HG03378 (cell line): ENCODE results near the gene MCL1.

Experiments used
- ATAC-seq: cut with Tn5 transposase; IDR thresholded peaks from one replicate; pipeline ENCODE4 v1.9.1; 2021; ENCODE audit warnings: mild to moderate bottlenecking, moderate library complexity; ENCODE audit not compliant: unreplicated experiment

The MCL1 gene

DNA sequence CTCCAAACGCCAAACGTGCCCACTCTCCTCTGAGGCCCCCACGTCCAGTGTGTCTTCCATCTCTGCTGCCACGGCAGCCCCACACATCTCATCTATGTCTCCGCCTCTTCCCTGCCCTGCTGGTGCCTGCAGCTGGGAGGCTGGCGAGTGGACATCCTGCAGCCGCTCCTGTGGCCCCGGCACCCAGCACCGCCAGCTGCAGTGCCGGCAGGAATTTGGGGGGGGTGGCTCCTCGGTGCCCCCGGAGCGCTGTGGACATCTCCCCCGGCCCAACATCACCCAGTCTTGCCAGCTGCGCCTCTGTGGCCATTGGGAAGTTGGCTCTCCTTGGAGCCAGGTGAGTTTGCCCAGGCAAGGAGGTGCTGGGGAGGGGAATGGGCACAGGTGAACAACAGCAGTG is 21.6 kb downstream of the MCL1 start:
- no peak for ATAC-seq

DNA sequence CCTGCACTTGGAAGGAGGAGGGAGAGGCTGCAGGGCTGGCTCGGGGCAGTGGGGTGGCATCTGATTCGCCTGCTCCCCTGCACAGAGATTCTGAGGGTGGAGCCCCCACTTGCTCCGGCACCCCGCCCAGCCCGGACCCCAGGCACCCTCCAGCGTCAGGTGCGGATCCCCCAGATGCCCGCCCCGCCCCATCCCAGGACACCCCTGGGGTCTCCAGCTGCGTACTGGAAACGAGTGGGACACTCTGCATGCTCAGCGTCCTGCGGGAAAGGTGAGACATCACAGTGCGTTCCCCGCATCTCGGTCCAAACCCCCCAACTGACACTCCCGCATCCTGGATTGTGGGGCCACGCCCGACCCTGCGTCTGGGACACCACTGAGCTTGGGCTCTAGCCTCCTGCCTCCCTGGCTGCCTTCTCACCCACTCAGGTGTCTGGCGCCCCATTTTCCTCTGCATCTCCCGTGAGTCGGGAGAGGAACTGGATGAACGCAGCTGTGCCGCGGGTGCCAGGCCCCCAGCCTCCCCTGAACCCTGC is 22.3 kb downstream of the MCL1 start:
- no peak for ATAC-seq

DNA sequence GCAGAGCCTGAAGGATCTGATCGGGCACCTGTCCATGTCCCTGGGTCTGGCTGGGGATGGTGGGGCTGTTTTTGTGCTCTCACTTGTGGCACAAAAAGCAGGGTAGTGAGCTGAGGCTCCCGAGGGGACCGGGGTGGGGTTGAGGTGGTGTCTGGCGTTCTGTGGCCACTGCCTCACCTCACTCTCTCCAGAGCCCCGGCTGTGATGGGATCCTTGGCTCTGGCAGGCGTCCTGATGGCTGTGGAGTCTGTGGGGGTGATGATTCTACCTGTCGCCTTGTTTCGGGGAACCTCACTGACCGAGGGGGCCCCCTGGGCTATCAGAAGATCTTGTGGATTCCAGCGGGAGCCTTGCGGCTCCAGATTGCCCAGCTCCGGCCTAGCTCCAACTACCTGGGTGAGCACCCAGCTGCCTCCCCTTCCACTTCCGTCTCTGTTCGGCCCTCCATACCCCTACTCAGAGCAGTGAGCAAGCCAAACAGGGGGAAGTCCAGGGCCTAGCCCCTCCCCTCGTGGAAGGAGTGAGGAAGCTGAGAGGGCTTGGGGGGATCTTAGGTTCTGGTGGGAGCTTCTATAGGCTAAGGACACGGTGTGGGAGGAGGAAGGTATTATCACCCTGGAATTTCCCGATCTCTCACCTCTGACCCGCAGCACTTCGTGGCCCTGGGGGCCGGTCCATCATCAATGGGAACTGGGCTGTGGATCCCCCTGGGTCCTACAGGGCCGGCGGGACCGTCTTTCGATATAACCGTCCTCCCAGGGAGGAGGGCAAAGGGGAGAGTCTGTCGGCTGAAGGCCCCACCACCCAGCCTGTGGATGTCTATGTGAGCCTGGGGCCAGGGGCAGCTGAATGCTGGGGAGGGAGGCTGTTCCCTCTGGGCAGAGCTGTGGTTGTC is 23.2 kb downstream of the MCL1 start:
- no peak for ATAC-seq

DNA sequence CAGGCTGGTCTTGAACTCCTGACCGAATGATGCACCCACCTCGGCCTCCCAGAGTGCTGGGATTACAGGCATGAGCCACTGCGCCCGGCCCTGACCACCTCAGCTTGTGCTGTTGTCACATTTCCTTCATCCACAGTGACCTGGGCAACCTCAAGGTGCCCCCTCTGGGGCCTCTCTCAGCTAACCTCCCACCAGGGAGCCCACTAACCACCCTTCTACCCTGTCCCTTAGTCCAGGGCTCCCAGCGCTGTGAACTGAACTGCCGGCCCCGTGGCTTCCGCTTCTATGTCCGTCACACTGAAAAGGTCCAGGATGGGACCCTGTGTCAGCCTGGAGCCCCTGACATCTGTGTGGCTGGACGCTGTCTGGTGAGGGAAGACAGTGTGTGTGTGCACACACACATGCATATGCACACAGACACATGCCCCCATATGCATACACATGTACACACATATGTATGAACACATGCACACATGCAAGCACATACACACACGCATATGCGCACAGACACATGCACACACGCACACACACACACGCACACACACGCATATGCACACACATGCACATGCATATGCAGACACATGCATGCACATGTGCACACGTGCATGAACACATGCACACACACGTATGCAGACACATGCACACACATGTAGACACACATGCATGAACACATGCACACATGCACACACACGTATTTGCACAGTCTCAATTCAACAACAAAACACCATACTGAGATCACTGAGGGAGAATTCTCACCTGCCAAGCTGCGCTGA is 24.0 kb downstream of the MCL1 start:
- ATAC-seq: no peak

DNA sequence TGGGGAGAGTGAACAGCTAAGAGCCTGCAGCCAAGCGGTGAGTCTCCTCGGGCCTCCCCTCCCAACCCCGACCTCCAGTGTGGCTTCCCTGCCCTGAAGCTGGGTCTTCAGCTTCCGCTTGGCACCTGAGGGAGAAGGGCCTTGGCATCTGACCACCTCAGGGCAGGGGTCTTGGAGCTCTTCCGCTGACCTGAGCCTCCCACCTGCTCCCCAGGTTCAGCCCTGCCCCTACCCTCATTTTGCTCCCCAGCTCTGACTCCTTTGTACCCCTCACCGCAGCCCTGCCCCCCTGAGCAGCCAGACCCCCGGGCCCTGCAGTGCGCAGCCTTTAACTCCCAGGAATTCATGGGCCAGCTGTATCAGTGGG is 25.3 kb downstream of the MCL1 start:
- no peak for ATAC-seq

DNA sequence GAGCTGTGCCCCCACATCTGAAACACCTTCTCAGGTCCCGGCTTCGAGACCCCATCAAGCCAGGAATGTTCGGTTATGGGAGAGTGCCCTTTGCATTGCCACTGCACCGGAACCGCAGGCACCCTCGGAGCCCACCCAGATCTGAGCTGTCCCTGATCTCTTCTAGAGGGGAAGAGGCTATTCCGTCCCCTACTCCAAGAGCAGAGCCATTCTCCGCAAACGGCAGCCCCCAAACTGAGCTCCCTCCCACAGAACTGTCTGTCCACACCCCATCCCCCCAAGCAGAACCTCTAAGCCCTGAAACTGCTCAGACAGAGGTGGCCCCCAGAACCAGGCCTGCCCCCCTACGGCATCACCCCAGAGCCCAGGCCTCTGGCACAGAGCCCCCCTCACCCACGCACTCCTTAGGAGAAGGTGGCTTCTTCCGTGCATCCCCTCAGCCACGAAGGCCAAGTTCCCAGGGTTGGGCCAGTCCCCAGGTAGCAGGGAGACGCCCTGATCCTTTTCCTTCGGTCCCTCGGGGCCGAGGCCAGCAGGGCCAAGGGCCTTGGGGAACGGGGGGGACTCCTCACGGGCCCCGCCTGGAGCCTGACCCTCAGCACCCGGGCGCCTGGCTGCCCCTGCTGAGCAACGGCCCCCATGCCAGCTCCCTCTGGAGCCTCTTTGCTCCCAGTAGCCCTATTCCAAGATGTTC is 25.9 kb downstream of the MCL1 start:
- ATAC-seq: no peak

DNA sequence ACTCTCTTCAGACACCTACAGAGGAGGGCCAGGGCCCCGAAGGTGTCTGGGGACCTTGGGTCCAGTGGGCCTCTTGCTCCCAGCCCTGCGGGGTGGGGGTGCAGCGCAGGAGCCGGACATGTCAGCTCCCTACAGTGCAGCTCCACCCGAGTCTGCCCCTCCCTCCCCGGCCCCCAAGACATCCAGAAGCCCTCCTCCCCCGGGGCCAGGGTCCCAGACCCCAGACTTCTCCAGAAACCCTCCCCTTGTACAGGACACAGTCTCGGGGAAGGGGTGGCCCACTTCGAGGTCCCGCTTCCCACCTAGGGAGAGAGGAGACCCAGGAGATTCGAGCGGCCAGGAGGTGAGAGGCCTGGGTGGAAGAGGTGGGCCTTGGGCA is 26.5 kb downstream of the MCL1 start:
- no peak for ATAC-seq

DNA sequence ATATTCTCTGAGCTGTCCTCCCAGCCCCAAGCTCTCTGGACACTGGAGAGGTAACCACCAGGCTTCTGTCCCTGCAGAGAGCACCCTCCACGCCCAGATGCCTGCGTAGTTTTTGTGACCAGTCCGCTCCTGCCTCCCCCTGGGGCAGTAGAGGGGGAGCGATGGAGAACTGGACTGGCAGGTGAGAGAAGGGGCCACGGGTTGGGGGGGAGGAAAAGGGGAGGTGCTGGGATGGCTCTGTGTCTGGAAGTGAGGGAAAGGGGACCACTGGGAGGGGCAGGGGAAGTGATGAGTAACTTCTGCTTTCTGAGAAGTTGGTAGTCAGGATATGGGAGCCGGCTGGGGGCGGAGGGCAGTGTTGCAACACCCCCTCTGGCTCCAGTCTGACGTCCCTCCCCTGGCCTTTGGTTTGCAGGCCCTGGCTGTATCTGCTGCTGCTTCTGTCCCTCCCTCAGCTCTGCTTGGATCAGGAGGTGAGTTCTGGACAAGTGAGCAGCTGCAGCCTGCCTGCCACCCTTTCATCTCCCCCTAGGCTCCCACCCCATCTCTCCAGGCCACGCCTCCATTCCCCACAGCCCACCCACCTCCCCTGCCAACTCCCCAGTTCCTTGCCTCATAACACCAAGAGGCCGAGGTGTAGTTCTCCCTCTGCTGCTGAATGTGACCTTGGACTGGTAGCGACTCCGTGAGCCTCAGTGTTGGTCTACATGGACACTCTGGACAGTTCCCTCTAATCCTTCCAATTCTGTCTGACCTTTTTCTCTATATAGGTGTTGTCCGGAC is 27.1 kb downstream of the MCL1 start:
- no peak for ATAC-seq

DNA sequence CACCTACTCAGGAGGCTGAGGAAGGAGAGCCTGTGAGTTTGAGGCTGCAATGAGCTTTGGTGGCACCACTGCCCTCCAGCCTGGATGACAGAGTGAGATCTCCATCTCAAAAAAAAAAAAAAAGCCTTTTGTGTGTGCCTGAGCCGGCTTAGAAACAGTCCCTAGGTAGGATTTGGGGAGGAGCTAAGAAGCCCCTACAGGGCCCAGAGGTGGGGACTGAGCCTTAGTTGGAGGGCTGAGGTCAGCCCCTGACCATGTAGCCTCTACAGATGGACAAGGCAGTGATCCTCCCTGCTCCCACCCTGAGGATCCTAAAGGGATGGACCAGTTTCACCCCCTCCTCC is 27.7 kb downstream of the MCL1 start:
- ATAC-seq: no peak

DNA sequence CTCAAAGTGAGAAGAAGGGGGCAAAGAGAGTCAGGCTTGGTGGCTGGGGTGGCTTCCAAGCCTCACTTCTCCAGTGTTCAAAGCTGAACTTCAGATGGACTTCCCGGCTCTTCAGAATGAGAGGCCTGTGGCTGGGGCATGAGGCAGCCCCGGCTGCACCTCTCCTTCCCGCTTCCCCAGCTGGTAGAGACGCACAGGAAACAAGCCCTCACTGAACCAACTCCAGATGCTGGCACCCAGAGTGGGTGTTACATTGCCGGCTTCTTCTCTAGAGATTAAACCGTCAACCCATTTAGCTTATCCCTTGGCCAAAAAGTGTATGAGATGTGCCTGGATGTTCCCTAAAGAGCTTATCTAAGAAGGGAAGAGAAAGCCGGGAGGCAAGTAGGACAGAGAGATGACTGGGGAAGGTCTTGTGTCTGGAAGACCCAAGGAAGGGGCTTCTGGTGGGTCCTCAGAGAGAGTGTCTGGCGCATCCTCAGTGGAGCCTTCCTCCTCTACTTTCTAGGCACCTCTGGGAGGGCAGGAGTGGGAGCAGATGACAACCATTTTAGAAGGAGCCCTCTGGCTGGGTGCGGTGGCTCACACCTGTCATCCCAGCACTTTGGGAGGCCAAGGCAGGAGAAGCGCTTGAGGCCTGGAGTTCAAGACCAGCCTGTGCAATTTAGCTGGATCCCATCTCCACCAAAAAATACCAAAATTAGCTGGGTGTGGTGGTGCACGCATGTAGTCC is 28.2 kb downstream of the MCL1 start:
- no peak for ATAC-seq

DNA sequence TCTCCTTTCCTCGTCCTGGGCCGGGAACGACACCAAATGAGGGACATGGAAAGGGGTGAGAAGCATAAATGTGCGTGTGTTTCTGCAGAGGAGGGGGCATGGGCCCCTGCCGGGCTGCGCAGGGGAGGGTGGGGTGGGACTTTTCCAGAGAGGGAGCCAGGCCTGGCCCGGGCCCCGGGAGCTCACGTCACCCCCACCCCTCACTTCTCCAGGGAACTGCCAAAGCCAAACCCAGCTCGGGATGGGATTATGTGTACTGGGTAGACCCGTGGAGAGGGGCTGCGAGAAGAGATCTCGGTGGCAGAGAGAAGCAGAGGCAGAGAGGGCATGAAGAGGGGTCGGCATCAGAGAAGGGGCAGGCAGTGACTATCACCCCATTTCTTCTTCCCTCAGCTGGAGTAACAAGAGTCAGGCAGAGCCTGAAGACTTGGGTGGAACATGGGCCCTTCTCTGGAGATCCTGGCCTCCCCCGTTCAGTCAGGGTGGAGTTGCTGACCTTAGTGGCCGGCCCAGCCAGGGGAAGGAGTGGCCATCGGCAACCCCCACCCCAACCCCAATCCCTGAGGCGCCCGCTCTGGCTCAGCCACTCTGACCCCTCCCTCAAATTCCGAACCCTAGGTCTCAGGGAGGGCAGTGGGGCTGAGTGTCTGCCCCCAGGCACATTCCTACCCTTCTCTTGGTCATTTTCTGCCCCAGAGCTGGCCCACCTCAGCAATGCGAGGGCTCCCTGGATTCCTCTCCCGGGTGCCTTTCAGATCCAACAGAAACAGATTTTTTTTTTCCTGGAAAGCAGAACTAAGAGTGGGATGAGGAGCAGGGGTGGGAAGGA is 29.0 kb downstream of the MCL1 start:
- ATAC-seq: no peak

DNA sequence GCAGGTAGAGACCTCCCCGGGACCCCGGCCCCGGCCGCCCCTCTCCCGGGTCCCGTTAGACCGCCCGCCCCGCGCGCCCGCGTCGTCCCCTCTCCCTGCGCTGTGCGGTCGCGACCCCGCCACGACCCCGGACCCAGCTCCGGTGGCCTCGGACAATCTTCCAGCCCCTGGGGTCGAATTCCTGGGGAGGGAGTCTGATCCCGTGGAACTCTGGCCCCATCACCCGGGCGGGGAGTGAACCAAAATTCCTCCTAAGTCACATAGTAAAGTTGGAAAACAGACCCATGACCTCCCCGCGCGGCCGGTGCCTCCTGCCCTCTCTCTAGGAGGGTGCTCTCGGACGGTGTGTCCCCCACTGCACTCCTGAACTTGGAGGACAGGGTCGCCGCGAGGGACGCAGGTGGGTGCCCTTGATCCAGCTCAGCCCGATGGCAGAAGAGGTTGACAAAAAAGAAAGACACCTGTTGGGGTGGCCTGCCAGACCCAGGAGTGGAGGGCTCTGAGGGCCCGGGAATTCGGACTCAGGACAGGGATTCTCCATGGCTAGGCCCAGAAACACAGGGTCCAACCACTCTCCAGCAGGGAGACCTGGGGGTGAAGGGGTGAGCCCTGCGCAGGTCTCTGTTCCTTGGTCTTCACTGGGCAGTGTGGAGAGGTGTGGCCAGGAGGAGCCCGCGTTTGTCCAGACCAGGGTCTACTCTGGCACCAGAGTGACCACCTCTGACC is 29.8 kb downstream of the MCL1 start:
- ATAC-seq: no peak

DNA sequence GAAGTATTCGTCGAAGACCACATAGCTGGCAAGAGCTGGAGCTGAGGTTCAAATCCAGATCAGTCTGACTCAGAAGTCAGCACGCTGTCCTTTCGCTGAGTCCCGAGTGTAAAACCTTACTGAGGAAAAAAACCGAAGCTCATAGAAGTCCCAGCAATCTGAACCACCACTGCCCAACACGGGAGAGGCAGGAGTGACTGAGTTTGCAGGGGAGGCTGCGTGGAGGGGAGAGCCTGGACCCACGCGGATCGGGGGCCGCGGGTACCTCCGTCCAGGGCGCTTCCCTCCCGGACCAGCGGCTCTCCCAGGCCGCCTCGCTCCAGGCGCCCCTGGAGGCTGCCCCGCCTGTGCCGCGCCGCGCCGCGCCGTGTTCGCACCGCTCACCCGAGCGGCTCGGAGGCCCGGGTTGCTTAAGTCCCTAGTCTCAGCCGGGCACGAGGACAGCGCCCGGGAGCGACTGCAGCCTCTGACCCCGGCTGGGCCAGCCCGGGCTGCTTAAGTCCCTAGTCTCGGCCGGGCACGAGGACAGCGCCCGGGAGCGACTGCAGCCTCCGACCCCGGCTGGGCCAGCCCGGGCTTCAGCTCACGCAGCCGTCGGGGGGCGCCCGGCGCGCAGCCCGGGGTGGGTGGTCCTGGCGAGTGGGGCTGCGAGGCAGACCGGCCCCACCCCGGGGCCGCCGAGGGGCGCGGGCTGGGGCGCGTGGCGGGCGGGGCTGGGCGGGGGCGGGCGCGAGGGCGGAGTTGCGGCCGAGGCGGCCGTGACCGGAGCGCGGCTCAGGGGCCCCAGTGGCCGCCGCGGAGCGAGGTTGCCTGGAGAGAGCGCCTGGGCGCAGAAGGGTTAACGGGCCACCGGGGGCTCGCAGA is 30.5 kb downstream of the MCL1 start, which contains the start of gene ADAMTSL4:
TSS of gene ADAMTSL4 (plus strand) at position 777 of the 864 bp plus-strand sequence. CDS start 2,881 bp downstream, outside the sequence.
- ATAC-seq: no peak

DNA sequence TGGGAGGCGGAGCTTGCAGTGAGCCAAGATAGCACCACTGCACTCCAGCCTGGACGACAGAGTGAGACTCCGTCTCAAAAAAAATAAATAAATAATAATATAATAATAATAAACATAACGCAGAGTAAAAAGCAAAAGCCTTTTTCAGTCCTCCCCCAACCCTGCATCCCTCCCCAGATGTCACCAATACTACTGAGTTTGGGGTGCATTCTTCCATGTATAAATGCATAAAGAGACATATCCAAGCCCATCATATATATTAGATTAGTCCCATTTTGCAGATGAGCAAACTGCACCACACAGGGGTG is 31.1 kb downstream of the MCL1 start:
- ATAC-seq: no peak

DNA sequence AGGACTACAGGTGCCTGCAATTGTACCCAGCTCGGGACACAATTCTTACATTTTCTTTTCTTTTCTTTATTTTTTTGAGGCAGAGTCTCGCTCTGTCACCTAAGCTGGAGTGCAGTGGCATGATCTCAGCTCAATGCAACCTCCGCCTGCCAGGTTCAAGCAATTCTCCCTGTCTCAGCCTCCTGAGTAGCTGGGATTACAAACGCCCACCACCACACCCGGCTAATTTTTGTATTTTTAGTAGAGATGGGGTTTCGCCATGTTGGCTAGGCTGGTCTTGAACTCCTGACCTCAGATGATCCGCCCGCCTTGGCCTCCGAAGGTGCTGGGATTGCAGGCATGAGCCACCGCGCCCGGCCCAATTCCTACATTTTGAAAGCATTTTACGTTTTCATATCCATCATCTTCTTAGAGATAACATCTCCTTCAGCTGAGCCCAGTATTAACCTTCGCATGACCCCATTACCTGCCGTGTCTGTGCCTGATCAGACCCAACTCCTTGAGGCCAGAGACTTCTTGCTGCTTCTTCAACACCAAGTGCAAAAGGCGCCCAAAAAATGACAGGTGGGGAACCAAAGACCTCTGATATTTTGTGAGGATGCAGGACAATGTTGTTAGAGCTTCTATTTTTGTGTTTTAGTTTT is 33.0 kb downstream of the MCL1 start:
- ATAC-seq: no peak

DNA sequence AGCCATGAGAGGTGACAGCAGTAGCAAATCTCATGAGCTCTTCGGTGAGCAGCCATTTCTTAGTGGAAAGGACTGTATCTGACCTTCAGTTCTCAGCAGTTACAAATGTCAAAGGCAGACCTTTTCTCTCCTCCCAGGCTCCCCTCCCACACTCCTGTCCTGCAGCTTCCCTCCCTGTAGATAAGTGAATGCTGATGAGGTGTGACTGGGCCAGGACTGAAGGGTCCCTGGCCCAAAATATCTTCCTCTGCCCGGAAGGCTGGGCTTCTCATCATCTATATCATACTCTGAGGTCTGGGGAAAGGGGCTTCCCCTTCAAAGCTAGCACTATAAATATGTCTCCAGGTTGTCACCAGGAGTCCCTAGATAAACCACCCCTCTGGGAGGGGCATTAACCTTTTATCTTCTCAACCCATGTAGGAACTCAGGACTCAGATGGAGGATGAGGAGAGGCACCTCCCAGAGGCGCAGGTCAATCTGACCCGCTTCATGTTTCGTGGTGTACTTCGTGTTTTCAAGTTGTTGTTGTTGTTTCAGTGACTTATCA is 33.9 kb downstream of the MCL1 start:
- ATAC-seq: no peak

DNA sequence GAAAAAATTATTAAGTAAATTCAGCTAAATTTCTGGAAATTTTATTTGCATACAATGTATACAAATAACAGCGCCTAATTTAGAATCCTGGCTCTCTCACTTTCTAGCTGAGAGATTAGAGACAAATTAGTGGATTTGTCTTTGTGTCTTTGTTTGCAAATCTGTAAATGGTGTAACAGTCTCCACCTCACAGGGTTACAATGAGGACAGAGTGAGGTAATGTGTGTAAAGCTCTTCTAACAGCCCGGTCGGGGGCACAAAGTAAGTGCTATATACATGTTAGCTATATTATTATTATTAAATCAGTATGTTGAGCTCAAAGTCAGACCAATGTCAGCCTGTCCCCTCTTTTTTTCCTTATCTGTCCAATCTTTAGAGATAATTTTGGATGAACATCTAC is 35.2 kb downstream of the MCL1 start:
- no peak for ATAC-seq
